ENCODE results near the gene LPP.

DNA sequence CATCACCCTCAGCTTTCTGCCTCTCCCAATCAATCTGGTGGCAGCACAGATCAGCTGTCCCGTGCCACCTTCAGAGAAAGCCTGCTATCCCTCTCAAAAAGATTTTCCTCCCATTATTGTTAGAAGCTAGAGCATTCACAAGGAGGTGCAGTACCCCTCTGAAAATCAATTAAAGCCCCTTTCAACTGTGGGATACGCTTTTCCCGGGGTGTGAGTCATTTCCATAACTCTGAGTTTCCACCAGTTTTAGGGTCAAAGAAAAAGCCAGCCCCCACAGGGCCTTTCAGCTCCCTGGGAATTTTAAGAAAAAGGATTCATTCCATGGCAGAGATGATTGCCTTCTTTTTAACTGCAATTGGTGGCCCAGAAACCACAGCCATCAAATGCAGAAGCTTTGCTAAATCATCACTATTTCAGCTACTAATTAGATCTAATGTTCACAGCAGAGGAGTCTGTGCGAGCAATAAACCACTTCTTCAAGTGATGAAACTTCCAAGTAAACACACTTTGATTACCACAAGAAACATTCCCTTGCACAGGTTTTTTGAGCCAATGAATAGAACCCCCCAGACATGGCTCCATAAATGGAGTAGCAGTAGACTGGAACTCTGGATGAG is 747.8 kb downstream of the LPP start:
- TF ChIP-seq POLR2AphosphoS5 (IDR thresholded peaks at IDR 0.05) (no peak), POLR2A (IDR thresholded peaks at IDR 0.05; ENCODE audit: low read depth) (no peak), EP300 (IDR thresholded peaks at IDR 0.05) (no peak)
- TF ChIP-seq, protein P1, sequence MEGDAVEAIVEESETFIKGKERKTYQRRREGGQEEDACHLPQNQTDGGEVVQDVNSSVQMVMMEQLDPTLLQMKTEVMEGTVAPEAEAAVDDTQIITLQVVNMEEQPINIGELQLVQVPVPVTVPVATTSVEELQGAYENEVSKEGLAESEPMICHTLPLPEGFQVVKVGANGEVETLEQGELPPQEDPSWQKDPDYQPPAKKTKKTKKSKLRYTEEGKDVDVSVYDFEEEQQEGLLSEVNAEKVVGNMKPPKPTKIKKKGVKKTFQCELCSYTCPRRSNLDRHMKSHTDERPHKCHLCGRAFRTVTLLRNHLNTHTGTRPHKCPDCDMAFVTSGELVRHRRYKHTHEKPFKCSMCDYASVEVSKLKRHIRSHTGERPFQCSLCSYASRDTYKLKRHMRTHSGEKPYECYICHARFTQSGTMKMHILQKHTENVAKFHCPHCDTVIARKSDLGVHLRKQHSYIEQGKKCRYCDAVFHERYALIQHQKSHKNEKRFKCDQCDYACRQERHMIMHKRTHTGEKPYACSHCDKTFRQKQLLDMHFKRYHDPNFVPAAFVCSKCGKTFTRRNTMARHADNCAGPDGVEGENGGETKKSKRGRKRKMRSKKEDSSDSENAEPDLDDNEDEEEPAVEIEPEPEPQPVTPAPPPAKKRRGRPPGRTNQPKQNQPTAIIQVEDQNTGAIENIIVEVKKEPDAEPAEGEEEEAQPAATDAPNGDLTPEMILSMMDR (IDR thresholded peaks at IDR 0.05), result no peak
